ENCODE results near the gene SMYD3. TPM values are rescaled to one million over a fixed set of nuclear protein-coding genes. Genes with fewer than 3 reads are reported as not detected.

Gene SMYD3
- total and polyA plus RNA-seq, 2 donors (not counting 3 experiments of a cell fraction or from before 2014, with no cell fraction given), result 16.0 to 32.1 TPM

DNA sequence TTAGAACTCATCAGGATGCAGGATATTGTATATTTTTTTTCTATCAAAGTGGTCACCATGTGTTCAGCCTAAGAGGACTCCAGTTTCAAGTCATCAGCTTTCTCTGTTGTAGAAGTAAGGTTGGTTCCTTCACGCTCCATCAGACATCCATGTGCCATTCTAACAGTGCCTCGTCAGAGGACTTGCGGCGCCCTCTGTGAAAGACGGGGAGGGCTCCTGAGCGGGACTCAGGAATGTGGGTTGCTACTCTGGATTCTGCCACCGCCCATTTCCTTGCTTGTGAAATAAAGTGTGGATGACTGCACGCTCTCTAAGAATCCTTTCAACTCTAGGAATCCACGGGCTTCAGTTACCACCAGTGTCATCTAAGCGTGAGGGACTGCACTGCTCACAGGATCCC is 758.8 kb downstream of the SMYD3 start:
- Histone ChIP-seq H3K4me2 (ENCODE audit: insufficient read depth, low read length) (no peak overlapping the region), H3K4me3 (replicated peaks in 1 of 3; ENCODE audit: insufficient read depth in 1 of 3, low read depth in 1 of 3, low read length in 3 of 3) (no peak overlapping the region), H3K79me2 (ENCODE audit: control insufficient read depth, insufficient read depth, low read length) (no peaks in the 10 kb centered on the region), H3K9me3 (replicated peaks; ENCODE audit: control insufficient read depth, insufficient read depth, low read length) (no peaks in the 10 kb centered on the region), H4K20me1 (replicated peaks; ENCODE audit: control insufficient read depth, extremely low read depth, insufficient read depth, low read length) (no peaks in the 10 kb centered on the region), H3K4me1 (ENCODE audit: control insufficient read depth, extremely low read depth, insufficient read depth, low read length) (no peaks in the 10 kb centered on the region), H3K27me3 (ENCODE audit: control insufficient read depth in 2 of 2, insufficient read depth in 2 of 2, low read length in 2 of 2) (no peaks in the 10 kb centered on the region), H3K9ac (replicated peaks; ENCODE audit: extremely low read depth, insufficient read depth, low read length) (no peak overlapping the region), H3K27ac (ENCODE audit: insufficient read depth, low read depth, low read length) (no peak overlapping the region), H2AFZ (ENCODE audit: low read depth, low read length) (no peak overlapping the region), H3K36me3 (ENCODE audit: control insufficient read depth in 2 of 2, extremely low read depth in 1 of 2, insufficient read depth in 2 of 2, low read length in 2 of 2) (no peaks in the 10 kb centered on the region), H3K9me1 (replicated peaks; ENCODE audit: control insufficient read depth, extremely low read depth, insufficient read depth, low read length) (no peaks in the 10 kb centered on the region)
- no peak for FAIRE-seq
- no peak for TF ChIP-seq FOS (IDR thresholded peaks at IDR 0.05; ENCODE audit: borderline replicate concordance, insufficient read depth, low read length)
- TF ChIP-seq MAX (IDR thresholded peaks at IDR 0.05; ENCODE audit: insufficient read depth, insufficient read length), result no peak
- no peak for TF ChIP-seq POLR2AphosphoS5 (IDR thresholded peaks at IDR 0.05; ENCODE audit: insufficient read depth, low read depth, low read length)
- no peak for TF ChIP-seq POLR2A (IDR thresholded peaks at IDR 0.05; ENCODE audit: low read depth, low read length)
- TF ChIP-seq GATA2 (IDR thresholded peaks at IDR 0.05; ENCODE audit: insufficient read depth, insufficient read length, low read depth, low read length), result no peak
- TF ChIP-seq EZH2 (IDR thresholded peaks at IDR 0.05; ENCODE audit: borderline replicate concordance, low read depth, low read length, severe bottlenecking), result no peak
- TF ChIP-seq, protein P1, sequence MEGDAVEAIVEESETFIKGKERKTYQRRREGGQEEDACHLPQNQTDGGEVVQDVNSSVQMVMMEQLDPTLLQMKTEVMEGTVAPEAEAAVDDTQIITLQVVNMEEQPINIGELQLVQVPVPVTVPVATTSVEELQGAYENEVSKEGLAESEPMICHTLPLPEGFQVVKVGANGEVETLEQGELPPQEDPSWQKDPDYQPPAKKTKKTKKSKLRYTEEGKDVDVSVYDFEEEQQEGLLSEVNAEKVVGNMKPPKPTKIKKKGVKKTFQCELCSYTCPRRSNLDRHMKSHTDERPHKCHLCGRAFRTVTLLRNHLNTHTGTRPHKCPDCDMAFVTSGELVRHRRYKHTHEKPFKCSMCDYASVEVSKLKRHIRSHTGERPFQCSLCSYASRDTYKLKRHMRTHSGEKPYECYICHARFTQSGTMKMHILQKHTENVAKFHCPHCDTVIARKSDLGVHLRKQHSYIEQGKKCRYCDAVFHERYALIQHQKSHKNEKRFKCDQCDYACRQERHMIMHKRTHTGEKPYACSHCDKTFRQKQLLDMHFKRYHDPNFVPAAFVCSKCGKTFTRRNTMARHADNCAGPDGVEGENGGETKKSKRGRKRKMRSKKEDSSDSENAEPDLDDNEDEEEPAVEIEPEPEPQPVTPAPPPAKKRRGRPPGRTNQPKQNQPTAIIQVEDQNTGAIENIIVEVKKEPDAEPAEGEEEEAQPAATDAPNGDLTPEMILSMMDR (IDR thresholded peaks at IDR 0.05; ENCODE audit: extremely low read depth in 1 of 2, insufficient read depth in 1 of 2, low read depth in 1 of 2, low read length in 2 of 2), result no peak
- TF ChIP-seq MYC (IDR thresholded peaks at IDR 0.05; ENCODE audit: low read depth, low read length), result no peak
- no peak for TF ChIP-seq JUN (IDR thresholded peaks at IDR 0.05; ENCODE audit: borderline replicate concordance, insufficient read depth, insufficient read length, low read depth)
- ChIA-PET POLR2A (no interaction called here), CTCF (no interaction called here)
- no TSS peak for BruUV-seq (replicated peaks)
- intact Hi-C loops (cut with micrococcal nuclease) (no loop called here), dilution Hi-C loops (cut with MboI; ENCODE audit: extremely low pct_ligation_motif_present, low sequenced_read_pairs) (no loop called here)
- no peak for DNase-seq (ENCODE audit: low read depth, low spot score)
